OCI-LY3 (cell line): ENCODE data around the gene HLF.

Experiments used
- CTCF ChIP-seq: fragments of 200-600, 300-600 bp; sonication (generic); IDR thresholded peaks from 2 replicates; pipeline ENCODE4 v1.5.1; 2014; ENCODE audit warnings: antibody characterized with exemption, low read length, low read depth
- EZH2phosphoT487 ChIP-seq: fragments of 200-600 bp; shearing (Covaris generic); IDR thresholded peaks from 2 replicates; pipeline ENCODE4 v1.6.1; 2018; ENCODE audit warnings: antibody characterized with exemption, mixed run types, low read depth

GRCh38 chr17:55327225-55328088 lies 62.7 kb downstream of the HLF start:
- TF ChIP-seq CTCF (no peak), EZH2phosphoT487 (no peak)
